ENCODE results near the gene TMEM255B.
A peak's percentile ranks its signal among the peaks of the same experiment; 100 is the strongest.

The TMEM255B gene

DNA sequence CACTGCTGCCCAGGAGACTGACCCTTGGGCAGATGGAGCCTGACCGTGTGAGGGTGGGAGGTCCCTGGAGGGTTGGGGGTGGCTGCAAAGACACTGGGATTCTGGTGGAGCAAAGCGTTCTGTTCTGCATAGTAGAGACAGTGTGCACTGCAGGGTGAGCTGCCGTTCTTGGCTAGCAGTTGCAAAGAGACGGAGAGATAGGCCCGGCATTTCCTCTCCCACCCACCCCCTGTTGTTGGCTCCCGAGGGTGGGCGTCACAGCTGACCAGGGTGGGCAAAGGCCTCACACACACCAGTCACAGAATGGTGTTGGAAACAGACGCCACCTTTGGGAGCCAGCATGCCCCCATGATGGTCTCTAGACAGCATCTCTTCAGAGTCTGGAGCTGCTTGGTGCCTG lies 11.4 kb downstream of the TMEM255B start:
- TF ChIP-seq, protein P1, sequence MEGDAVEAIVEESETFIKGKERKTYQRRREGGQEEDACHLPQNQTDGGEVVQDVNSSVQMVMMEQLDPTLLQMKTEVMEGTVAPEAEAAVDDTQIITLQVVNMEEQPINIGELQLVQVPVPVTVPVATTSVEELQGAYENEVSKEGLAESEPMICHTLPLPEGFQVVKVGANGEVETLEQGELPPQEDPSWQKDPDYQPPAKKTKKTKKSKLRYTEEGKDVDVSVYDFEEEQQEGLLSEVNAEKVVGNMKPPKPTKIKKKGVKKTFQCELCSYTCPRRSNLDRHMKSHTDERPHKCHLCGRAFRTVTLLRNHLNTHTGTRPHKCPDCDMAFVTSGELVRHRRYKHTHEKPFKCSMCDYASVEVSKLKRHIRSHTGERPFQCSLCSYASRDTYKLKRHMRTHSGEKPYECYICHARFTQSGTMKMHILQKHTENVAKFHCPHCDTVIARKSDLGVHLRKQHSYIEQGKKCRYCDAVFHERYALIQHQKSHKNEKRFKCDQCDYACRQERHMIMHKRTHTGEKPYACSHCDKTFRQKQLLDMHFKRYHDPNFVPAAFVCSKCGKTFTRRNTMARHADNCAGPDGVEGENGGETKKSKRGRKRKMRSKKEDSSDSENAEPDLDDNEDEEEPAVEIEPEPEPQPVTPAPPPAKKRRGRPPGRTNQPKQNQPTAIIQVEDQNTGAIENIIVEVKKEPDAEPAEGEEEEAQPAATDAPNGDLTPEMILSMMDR (IDR thresholded peaks at IDR 0.05; ENCODE audit: low read length, missing control alignments): no peak
- no peak overlapping the region for H3K4me3 ChIP-seq (replicated peaks; ENCODE audit: low read depth, low read length)
- no peak for DNase-seq (ENCODE audit: low read depth)

DNA sequence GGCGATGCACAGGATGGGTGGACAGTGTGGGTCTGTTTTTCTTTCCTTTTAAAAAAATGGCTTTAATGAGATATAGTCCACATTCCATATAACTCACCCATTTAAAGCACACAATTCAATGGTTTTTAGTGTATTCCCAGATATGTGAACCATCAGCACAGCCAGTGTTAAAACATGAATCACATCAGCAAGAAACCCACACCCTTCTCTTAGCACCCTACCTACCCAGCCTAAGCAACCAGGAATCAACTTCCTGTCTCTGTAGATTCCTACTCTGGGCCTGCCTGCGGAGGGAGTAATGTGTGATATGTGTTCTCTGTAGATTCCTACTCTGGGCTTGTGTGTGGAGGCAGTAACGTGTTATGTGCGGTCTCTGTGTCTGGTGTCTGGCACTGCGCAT lies 11.9 kb downstream of the TMEM255B start:
- TF ChIP-seq, protein P1 (IDR thresholded peaks at IDR 0.05; ENCODE audit: low read length, missing control alignments): no peak
- no peak overlapping the region for H3K4me3 ChIP-seq (replicated peaks; ENCODE audit: low read depth, low read length)
- DNase-seq (ENCODE audit: low read depth): no peak

DNA sequence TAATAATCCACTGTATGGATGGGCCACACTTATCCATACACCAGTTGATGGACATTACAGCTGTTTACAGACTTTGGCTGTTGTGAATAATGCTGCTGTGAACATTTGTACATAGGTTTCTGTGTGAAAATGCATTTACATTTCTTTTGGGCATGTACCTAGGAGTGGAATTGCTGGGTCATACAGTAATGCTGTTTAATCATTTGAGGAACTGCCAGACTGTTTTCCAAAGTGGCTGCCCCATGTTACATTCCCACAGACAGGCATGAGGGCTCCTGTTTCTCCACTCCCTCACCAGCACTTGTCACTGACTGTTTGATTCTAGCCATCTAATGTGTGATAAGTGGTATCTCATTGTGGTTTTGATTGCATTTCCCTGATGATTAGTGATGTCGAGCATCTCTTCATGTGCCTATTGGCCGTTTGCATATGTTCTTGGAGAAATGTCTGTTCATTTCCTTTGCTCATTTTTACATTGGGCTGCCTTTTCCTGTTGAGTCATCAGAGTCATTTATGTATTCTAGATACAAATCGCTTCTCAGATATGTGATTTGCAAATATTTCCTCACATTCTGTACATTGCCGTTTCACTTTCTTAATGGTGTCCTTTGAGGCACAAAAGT lies 12.8 kb downstream of the TMEM255B start:
- DNase-seq (ENCODE audit: low read depth): peak; percentile 68
- H3K4me3 ChIP-seq (replicated peaks; ENCODE audit: low read depth, low read length): no peak overlapping the region
- TF ChIP-seq, protein P1 (IDR thresholded peaks at IDR 0.05; ENCODE audit: low read length, missing control alignments): no peak

DNA sequence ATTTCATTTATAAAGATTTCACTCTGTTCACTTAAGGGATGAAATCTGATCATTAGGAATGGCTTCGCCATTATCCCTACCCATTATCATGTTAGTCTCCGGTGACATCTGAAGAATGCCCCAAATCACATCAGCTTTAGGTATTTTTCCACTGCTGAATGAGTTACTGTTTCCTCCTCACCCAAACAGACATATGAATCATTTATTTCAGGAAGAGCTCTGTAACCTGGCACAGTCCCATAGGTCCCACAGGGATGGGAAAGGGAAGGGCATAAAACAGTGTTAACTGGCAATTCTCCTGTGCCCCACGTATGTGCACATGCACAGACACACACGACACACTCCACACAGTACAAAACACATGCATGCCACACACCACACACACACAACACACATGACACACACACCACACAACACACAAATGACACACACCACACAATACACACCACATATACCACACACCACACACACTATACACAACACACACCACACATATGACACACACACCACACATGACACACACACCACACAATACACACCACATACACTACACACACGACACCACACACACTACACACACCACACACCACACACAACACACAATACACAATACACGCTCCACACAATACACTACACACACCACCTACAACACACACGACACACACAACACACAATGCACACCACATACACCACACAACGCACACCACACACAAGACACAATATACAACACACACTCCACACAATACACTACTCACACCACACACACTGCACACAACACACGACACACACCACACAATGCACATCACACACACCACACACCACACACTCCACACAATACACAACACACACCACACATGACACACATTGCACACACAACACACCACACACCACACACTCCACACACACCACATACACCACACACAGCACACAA lies 15.4 kb downstream of the TMEM255B start:
- peak; percentile 74 for DNase-seq (ENCODE audit: low read depth)
- TF ChIP-seq, protein P1 (IDR thresholded peaks at IDR 0.05; ENCODE audit: low read length, missing control alignments): no peak
- no peak overlapping the region for H3K4me3 ChIP-seq (replicated peaks; ENCODE audit: low read depth, low read length)

DNA sequence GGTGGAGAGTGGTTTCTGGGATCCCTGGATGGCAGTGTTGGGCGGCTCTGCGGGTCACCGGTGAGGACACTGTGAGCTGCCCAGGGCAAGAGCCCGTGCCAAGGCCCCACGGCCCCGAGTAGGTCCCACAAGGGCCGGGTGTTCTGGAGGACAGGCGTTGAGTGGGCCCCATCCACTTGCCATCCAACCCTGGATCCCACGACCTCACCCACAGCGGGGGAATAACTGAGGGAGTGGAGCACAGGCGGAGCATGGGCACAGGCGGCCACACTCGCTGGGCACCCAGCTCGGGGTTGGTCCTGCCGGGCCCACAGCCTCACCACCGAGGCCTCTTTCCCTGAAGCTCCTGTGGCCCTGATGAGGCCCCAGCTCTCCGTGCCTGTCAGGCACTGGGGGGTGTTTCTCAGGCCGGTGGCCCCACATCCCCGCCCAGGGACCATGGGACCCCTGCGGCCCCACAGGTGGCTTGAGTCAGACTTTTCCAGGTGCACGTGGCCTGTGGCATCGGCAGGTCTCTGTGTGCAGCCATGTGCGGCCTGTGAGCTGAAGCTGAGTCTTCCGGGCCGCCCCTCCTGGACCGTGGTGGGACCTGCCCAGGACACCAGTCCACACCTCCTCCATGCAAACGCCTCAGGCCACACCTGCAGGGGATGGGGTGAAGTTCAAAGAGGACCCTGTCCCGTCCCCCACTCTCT lies 16.6 kb downstream of the TMEM255B start:
- H3K4me3 ChIP-seq (replicated peaks; ENCODE audit: low read depth, low read length): no peak overlapping the region
- TF ChIP-seq, protein P1 (IDR thresholded peaks at IDR 0.05; ENCODE audit: low read length, missing control alignments): no peak
- DNase-seq (ENCODE audit: low read depth): no peak

DNA sequence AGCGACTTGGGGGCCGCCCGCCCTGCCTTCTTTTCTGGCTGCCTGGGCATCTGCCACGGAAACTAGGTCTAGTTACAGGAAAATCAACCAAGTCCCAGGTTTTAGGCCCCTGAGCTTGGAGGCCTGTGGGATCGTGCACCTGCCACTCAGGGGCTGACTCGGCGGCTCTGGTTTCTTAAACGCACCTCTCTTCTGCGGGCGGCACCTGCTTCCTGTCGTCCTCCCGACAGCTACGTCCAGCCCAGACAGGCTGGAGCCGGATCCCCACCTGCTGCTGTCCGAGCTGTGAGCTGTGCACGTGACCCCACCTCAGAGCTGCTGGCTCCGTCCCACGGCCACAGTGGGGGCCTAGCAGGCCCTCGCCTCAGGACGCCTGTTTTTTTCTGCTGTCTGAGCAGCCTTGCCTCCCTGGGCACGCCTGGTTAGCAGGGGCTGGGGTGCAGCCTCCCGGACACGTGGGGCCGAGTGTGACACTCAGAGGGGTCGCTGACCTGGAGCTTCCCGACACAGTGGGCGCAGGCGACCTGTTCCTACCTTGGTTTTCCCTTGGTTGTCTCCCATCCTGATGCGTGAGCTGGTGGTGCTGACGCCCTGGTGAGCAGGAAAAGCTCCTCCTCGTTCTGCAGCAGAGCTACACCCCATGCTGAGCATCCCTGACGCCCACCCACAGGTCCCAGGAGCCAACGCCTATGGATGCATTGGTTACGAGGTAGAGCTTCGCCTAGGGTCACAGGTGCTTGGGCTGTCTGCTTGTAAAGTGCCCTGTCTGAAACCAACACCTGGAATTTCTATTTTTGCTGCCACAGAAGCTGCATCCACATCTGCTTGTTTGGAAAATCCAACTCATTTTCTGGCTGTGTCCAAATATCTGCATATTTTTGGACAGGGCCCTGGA lies 17.5 kb downstream of the TMEM255B start:
- TF ChIP-seq, protein P1 (IDR thresholded peaks at IDR 0.05; ENCODE audit: low read length, missing control alignments): no peak
- DNase-seq (ENCODE audit: low read depth): no peak
- H3K4me3 ChIP-seq (replicated peaks; ENCODE audit: low read depth, low read length): no peak overlapping the region

All from fibroblast of pulmonary artery (primary cell).